Stomach smooth muscle (tissue), 2 donors: Measurements from ENCODE around the gene NOP14.
A peak's percentile ranks its signal among the peaks of the same experiment; 100 is the strongest.

Source experiments
- H3K27ac ChIP-seq: one replicate; pipeline ENCODE4 v1.7.0; 2013; ENCODE audit warnings: mild to moderate bottlenecking, low read length, inconsistent platforms
- H3K27me3 ChIP-seq, 2 donors: one replicate each; pipeline ENCODE4 v1.7.0; 2013; ENCODE audit warnings: low read length in 2 of 2; ENCODE audit not compliant: insufficient read depth in 2 of 2, control insufficient read depth in 1 of 2
- H3K36me3 ChIP-seq, 2 donors: one replicate each; pipeline ENCODE4 v1.7.0; 2013; ENCODE audit warnings: low read length in 2 of 2; ENCODE audit not compliant: control insufficient read depth in 2 of 2, insufficient read depth in 2 of 2
- H3K4me1 ChIP-seq: one replicate; pipeline ENCODE4 v1.7.0; 2013; ENCODE audit warnings: low read length; ENCODE audit not compliant: control insufficient read depth, insufficient read depth
- H3K4me3 ChIP-seq, 2 donors: one replicate each; pipeline ENCODE4 v1.7.0; 2013; ENCODE audit warnings: low read length in 2 of 2
- H3K9ac ChIP-seq, 2 donors: one replicate each; pipeline ENCODE4 v1.7.0; 2013; ENCODE audit warnings: low read length in 2 of 2, mild to moderate bottlenecking in 1 of 2
- H3K9me3 ChIP-seq, 2 donors: one replicate each; pipeline ENCODE4 v1.7.0; 2013; ENCODE audit warnings: low read length in 2 of 2; ENCODE audit not compliant: control insufficient read depth in 2 of 2
- donor health status: healthy.
- donor health status: Pancreatic carcinoma.

The NOP14 gene

DNA sequence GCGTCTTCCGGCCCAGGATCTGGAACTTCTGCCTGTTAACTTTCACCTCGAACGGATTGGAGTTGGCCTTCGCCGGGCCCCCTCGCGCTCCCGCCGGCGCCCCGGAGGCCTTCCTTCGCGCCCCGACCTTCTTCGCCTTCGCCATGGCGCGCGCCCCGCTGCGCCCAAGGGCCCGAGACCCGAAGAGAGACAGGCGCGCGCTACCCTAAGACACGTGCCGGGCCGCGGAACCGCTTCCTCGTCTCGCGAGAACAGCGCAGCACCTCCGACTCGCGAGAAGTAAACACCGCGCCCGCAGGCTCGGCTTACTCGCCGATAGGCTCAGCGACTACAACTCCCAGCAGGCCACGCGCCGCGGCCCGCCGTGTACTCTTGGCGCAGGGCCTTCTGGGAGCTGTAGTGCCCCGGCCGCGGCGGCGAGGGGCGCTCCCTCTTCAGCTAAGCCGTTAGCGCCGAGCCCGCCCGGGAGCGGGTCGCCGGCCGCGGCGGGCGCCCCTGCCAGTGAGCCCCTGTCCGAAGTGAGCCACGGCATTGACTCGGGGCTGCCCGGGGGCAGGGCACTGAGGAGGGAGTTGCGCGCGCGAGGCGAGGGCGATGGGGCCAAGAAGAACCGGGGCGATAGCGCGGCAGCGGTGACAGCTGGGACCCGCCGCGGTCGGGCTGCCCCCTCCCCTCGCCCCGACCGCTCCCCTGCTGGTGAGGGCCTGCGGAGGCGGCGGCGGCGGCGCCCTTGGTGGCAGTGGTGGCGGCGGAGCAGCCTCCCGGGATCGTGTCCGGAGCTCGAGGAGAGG lies at the start of gene NOP14, which contains the start of gene GRK4:
Gene NOP14, minus strand, starts transcription at position 232 of the 791 bp plus-strand sequence. Its CDS starts 87 bp downstream, at position 145.
Gene GRK4, plus strand, starts transcription at position 397 of the 791 bp plus-strand sequence. CDS start 500 bp downstream, outside the sequence.
- Histone ChIP-seq H3K36me3 (peaks cover 0 to 3% of the 10 kb centered on the region in 2 donors), H3K27ac (peak within 1 kb of the TSS; percentile 80), H3K4me3 (peak within 1 kb of the TSS; percentile 84 to 97), H3K9ac (peak within 1 kb of the TSS; percentile 92 to 96), H3K27me3 (no peaks in the 10 kb centered on the region), H3K9me3 (no peaks in the 10 kb centered on the region), H3K4me1 (peaks cover 22% of the 10 kb centered on the region)

DNA sequence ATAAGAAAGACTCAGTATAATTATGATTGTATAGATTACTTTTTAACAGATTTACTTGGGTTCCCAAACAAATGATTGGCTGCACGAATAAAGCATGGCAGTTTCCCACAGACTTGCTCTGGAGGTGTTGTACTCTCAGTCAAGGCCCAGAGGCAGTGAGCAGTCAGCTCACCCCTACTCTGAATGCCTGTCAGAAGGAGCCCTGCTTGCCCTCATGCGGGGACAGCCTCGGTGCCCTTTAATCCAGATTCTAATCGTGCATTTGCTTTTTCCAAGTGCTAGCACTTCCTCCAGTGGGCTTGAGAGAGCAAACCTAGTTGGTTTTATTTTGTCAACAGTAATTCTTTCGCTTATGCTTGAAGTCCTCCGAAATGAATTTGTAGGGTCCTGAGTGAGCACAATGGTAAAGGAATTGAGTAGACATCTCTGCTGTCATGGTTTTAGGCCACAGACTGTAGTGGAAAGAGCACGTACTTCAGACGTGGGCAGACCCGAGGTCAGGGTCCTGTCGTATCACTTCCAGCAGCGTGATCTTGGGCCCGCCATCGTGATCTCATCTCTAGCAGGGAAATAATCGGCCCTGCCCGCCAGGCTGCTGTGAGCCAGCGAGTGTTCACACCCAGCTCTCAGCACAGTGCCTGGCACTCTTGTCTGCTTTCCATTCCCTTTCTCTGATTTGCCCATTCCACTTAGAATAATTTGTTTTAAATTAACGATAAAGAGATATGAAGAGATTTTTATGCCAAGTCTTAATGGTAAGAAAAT lies 48.4 kb upstream of the NOP14 start:
- Histone ChIP-seq H3K27ac (no peak overlapping the region), H3K9ac (no peak overlapping the region), H3K4me1 (no peaks in the 10 kb centered on the region), H3K36me3 (no peaks in the 10 kb centered on the region), H3K27me3 (no peaks in the 10 kb centered on the region), H3K4me3 (no peak overlapping the region), H3K9me3 (no peaks in the 10 kb centered on the region)

DNA sequence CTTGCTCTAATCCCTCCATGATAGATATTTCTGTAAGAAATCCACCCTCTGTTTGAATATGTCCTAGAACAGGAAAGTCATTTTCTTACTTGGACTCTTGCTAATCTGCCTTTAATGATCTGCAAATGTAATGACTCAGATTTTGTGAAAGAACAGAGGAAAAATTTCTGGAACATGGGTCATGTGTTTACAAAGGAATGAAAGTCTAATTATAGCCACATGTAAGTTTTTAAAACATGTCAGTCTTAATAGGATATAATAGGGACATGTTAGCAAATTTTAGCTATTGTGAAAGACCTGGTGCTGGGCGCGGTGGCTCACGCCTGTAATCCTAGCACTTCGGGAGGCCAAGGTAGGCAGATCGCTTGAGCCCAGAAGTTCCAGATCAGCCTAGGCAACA lies 47.8 kb upstream of the NOP14 start:
- Histone ChIP-seq H3K9me3 (no peaks in the 10 kb centered on the region), H3K9ac (no peak overlapping the region), H3K36me3 (no peaks in the 10 kb centered on the region), H3K27me3 (no peaks in the 10 kb centered on the region), H3K4me1 (no peaks in the 10 kb centered on the region), H3K4me3 (no peak overlapping the region), H3K27ac (no peak overlapping the region)

DNA sequence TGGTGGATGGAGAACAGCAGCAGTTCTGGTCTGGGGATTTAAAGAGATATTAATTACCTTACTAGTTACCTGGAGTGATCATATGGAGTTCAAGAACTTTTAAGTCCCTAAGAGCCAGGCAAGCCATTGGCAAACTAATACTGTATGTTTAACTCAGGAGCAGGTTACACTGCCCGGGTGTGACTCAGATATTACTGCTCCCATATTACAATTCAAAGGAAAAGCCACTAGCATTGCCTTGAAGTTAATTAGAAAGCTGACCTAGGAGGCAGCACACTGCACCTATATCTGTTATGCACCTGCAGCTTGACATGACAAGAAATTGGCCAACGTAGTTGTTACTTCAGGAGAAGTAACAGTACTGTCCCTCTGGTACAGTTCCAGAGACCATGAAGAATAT lies 47.4 kb upstream of the NOP14 start:
- Histone ChIP-seq H3K36me3 (no peaks in the 10 kb centered on the region), H3K4me1 (no peaks in the 10 kb centered on the region), H3K27ac (no peak overlapping the region), H3K4me3 (no peak overlapping the region), H3K9ac (no peak overlapping the region), H3K9me3 (no peaks in the 10 kb centered on the region), H3K27me3 (no peaks in the 10 kb centered on the region)

DNA sequence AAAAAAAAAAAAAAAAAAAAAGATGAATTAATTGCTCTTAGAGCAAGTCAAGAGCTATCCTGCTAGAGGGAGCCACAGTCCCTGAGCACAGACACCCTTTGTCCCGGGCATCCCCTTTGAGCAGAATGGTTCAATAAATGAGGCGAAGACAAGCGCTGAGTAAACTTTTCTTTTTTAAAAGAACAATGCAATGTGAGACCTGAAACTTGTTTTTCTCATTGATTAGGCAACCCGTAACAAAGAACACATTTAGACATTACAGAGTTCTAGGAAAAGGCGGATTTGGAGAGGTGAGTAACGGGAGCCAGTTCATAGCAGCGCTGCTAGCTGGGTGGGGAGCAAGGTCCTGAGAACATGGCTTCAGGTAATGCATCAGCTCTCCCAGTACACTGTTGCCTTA lies 46.2 kb upstream of the NOP14 start:
- H3K4me1 ChIP-seq: no peaks in the 10 kb centered on the region
- H3K27me3 ChIP-seq: no peaks in the 10 kb centered on the region
- no peak overlapping the region for H3K27ac ChIP-seq
- H3K9me3 ChIP-seq: no peaks in the 10 kb centered on the region
- no peak overlapping the region for H3K9ac ChIP-seq
- no peak overlapping the region for H3K4me3 ChIP-seq
- H3K36me3 ChIP-seq: no peaks in the 10 kb centered on the region

DNA sequence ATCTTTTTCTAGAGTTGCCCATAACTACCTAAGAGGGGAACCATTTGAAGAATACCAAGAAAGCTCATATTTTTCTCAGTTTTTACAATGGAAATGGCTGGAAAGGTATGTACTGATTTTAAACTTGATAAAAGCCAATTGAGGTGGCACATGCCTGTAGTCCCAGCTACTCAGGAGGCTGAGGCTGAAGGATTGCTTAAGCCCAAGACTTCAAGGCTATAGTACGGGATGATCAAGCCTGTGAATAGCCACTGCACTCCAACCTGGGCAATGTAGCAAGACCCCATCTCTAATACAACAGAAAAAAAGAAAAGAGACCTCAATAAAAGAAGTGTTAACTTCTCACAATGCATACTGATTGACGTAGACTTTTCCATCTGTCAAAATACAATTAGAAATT lies 44.5 kb upstream of the NOP14 start:
- no peaks in the 10 kb centered on the region for H3K4me1 ChIP-seq
- H3K36me3 ChIP-seq: no peaks in the 10 kb centered on the region
- no peak overlapping the region for H3K4me3 ChIP-seq
- H3K9ac ChIP-seq: no peak overlapping the region
- no peaks in the 10 kb centered on the region for H3K9me3 ChIP-seq
- no peak overlapping the region for H3K27ac ChIP-seq
- H3K27me3 ChIP-seq: no peaks in the 10 kb centered on the region

DNA sequence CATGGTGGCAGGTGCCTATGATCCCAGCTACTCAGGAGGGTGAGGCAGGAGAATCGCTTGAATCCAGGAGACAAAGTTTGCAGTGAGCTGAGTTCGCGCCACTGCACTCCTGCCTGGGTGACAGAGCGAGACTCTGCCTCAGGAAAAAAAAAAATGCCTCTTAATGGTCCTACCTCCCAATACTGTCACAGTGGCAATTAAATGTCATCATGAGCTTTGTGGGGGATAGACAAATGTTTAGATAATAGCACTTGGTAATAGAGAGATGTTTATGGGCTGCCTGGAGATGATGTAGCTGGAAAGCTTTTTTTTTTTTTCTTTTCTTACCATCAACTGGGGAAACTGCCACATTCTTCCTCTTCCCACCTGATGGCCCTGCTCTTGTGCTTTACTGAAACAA lies 33.2 kb upstream of the NOP14 start:
- Histone ChIP-seq H3K36me3 (no peaks in the 10 kb centered on the region), H3K27me3 (no peaks in the 10 kb centered on the region), H3K9me3 (no peaks in the 10 kb centered on the region), H3K27ac (no peak overlapping the region), H3K9ac (no peak overlapping the region), H3K4me3 (no peak overlapping the region), H3K4me1 (no peaks in the 10 kb centered on the region)

DNA sequence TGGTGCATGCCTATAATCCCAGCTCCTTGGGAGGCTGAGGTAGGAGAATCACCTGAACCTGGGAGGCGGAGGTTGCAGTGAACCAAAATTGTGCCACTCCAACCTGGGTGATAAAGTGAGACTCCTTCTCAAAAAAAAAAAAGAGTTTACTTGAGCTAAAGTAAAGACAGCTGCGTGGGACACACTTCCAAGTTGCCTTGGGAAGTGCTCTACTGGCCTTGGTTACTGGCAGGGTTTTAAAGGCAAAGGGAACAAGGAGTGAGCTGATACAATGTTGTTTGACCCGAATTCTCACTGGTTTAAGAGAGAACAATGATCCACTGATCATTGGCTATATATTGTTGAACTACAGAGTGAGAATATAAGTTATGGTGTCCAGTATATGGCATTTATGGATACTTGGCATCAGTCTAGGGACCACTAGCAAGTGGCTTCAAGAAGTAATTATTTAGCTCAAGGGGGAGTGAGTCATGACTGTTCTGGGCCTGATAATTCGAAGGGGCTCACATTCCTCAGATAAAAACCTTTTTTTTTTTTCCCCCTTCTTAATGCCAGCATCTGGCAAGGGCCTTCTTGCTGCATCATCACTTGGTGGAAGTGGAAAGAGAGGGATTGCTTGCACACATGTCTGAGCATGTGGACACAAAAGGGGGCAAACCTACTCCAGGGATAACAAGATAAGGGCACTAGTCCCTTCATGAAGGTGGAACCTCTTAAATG lies 32.5 kb upstream of the NOP14 start:
- Histone ChIP-seq H3K9me3 (no peaks in the 10 kb centered on the region), H3K9ac (no peak overlapping the region), H3K27ac (no peak overlapping the region), H3K27me3 (no peaks in the 10 kb centered on the region), H3K36me3 (no peaks in the 10 kb centered on the region), H3K4me1 (no peaks in the 10 kb centered on the region), H3K4me3 (no peak overlapping the region)

DNA sequence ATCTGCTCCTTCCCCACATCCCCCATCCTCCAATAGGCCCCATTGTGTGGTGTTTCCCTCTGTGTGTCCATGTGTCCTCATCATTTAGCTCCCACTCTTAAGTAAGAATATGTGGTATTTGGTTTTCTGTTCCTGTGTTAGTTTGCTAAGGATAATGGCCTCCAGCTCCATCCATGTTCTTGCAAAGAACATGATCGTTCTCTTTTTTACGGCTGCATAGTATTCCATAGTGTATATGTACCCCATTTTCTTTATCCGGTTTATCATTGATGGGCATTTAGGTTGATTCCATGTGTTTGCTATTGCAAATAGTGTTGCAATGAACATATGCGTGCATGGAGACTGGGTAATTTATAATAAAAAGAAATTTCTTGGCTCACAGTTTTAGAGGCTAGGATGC lies 31.7 kb upstream of the NOP14 start:
- no peak overlapping the region for H3K27ac ChIP-seq
- H3K4me3 ChIP-seq: no peak overlapping the region
- H3K27me3 ChIP-seq: no peaks in the 10 kb centered on the region
- no peaks in the 10 kb centered on the region for H3K9me3 ChIP-seq
- H3K4me1 ChIP-seq: no peaks in the 10 kb centered on the region
- H3K36me3 ChIP-seq: no peaks in the 10 kb centered on the region
- H3K9ac ChIP-seq: no peak overlapping the region

DNA sequence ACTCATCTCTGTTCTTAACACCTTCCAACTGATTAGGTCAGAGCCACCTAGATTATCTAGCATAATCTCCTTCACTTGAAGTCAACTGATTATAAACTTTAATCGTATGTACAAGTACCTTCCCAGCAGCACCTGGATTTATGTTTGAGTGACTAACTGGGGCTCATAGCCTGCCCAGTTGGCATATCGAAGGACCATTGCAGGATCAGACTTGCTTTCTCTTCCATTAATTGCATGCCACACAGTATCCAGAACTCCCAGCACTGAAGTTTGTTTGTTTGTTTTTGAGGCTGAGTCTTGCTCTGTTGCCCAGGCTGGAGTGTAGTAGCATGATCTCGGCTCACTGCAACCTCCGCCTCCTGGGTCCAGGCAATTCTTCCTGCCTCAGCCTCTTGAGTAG lies 28.0 kb upstream of the NOP14 start:
- Histone ChIP-seq H3K9me3 (no peaks in the 10 kb centered on the region), H3K27ac (no peak overlapping the region), H3K9ac (no peak overlapping the region), H3K4me1 (no peaks in the 10 kb centered on the region), H3K4me3 (no peak overlapping the region), H3K27me3 (no peaks in the 10 kb centered on the region), H3K36me3 (no peaks in the 10 kb centered on the region)
